SK-N-SH (cell line): Measurements from ENCODE around the gene TTC38. TPM values are rescaled to one million over a fixed set of nuclear protein-coding genes. Genes with fewer than 3 reads are reported as not detected.

Experiments
- CTCF ChIA-PET: fragments of 300-600, 350-600 bp; formaldehyde crosslinking; extraction: SDS; loops from one replicate; lab custom pipeline; 2021; lab: Yijun Ruan, JAX
- POLR2A ChIA-PET: fragments of 350-600 bp; sonication (Branson Sonifier 250); formaldehyde crosslinking; extraction: SDS; loops from one replicate; lab custom pipeline; 2020; ENCODE audit warnings: antibody characterized with exemption, inconsistent platforms; lab: Yijun Ruan, JAX
- DNase-seq: peaks from one replicate; pipeline ENCODE4 v3.0.0; 2012
- H2AFZ ChIP-seq: fragments of 200-600 bp; sonication (generic); 2 replicates; pipeline ENCODE4 v1.8.1; 2016; ENCODE audit warnings: antibody characterized with exemption, mild to moderate bottlenecking, low read depth
- H3F3A ChIP-seq: fragments of 200-600 bp; sonication (generic); replicated peaks from 2 replicates; pipeline ENCODE3; 2016; ENCODE audit warnings: antibody characterized with exemption, mild to moderate bottlenecking; ENCODE audit not compliant: insufficient read depth
- H3K27ac ChIP-seq, 2 experiments: fragments of 200-500 bp in 1 of 2; fragments of 200-600 bp in 1 of 2; sonication (Bioruptor generic) in 1 of 2; sonication (generic), shearing (Covaris generic) in 1 of 2; 2 replicates each; pipeline versions ENCODE4 v1.5.1 to v1.6.1; 2014 to 2016; ENCODE audit warnings: low read depth in 2 of 2, inconsistent platforms in 1 of 2, low read length in 1 of 2, mild to moderate bottlenecking in 1 of 2, mixed read lengths in 1 of 2
- H3K27me3 ChIP-seq: fragments of 200-600 bp; sonication (generic), shearing (Covaris generic); 2 replicates; pipeline ENCODE4 v1.6.1; 2016; ENCODE audit warnings: mixed run types; ENCODE audit not compliant: insufficient read depth
- H3K36me3 ChIP-seq, 2 experiments: fragments of 200-500 bp in 1 of 2; fragments of 200-600 bp in 1 of 2; sonication (Bioruptor generic) in 1 of 2; sonication (generic) in 1 of 2; replicated peaks in 1 of 2; 2 replicates each; pipeline versions ENCODE3 to v1.5.1; 2014 to 2016; ENCODE audit warnings: low read length in 1 of 2, mild to moderate bottlenecking in 1 of 2; ENCODE audit not compliant: insufficient read depth in 2 of 2, control insufficient read depth in 1 of 2
- H3K4me1 ChIP-seq, 2 experiments: fragments of 200-500 bp in 1 of 2; fragments of 200-600 bp in 1 of 2; sonication (Bioruptor generic) in 1 of 2; sonication (generic), shearing (Covaris generic) in 1 of 2; 2 replicates each; pipeline versions ENCODE4 v1.5.1 to v1.6.1; 2014 to 2016; ENCODE audit warnings: low read depth in 1 of 2, low read length in 1 of 2, mixed run types in 1 of 2; ENCODE audit not compliant: insufficient read depth in 2 of 2, control insufficient read depth in 1 of 2
- H3K4me2 ChIP-seq: fragments of 200-600 bp; sonication (generic), shearing (Covaris generic); 2 replicates; pipeline ENCODE4 v1.6.1; 2017; ENCODE audit warnings: mixed run types
- H3K4me3 ChIP-seq, 2 experiments: fragments of 200-500 bp in 1 of 2; fragments of 200-600 bp in 1 of 2; sonication (Bioruptor generic) in 1 of 2; sonication (generic), shearing (Covaris generic) in 1 of 2; 2 replicates each; pipeline versions ENCODE4 v1.5.1 to v1.8.1; 2014 to 2016; ENCODE audit warnings: low read depth in 2 of 2, inconsistent platforms in 1 of 2, low read length in 1 of 2, mild to moderate bottlenecking in 1 of 2, mixed read lengths in 1 of 2, moderate library complexity in 1 of 2
- H3K79me2 ChIP-seq: fragments of 200-600 bp; sonication (generic); 2 replicates; pipeline ENCODE4 v1.8.1; 2017; ENCODE audit warnings: mild to moderate bottlenecking; ENCODE audit not compliant: insufficient read depth
- H3K9ac ChIP-seq: fragments of 200-600 bp; sonication (generic); 2 replicates; pipeline ENCODE4 v1.6.1; 2017; ENCODE audit warnings: mixed run types
- H3K9me2 ChIP-seq: fragments of 200-600 bp; sonication (generic); 2 replicates; pipeline ENCODE4 v1.6.1; 2017; ENCODE audit warnings: mixed run types
- H3K9me3 ChIP-seq: fragments of 200-600 bp; sonication (generic); 2 replicates; pipeline ENCODE4 v1.6.1; 2017; ENCODE audit warnings: mixed run types, mild to moderate bottlenecking, moderate library complexity
- H4K20me1 ChIP-seq: fragments of 200-600 bp; sonication (generic); 2 replicates; pipeline ENCODE4 v1.6.1; 2017; ENCODE audit warnings: mild to moderate bottlenecking, mixed run types; ENCODE audit not compliant: insufficient read depth
- CHD2 ChIP-seq: fragments of 150-350 bp; IDR thresholded peaks from 2 replicates; pipeline ENCODE4 v1.6.1; 2018; ENCODE audit warnings: low read length; ENCODE audit not compliant: partially characterized antibody
- CTCF ChIP-seq: fragments of 200-600 bp; sonication (generic); IDR thresholded peaks from 2 replicates; pipeline ENCODE4 v1.6.1; 2017; ENCODE audit warnings: antibody characterized with exemption, mild to moderate bottlenecking, moderate library complexity
- ELF1 ChIP-seq: IDR thresholded peaks from 2 replicates; pipeline ENCODE4 v1.4.0; 2012
- FOXJ3 ChIP-seq: sonication (generic); formaldehyde crosslinking; IDR thresholded peaks from 2 replicates; pipeline ENCODE4 v1.5.1; 2020; ENCODE audit warnings: mild to moderate bottlenecking, missing genetic modification reagents
- GABPA ChIP-seq: IDR thresholded peaks from 2 replicates; pipeline ENCODE4 v1.4.0; 2012; ENCODE audit warnings: low read depth, mild to moderate bottlenecking
- MAX ChIP-seq: IDR thresholded peaks from 2 replicates; pipeline ENCODE4 v1.4.0; 2012; ENCODE audit warnings: low read depth
- MEF2A ChIP-seq: IDR thresholded peaks from 2 replicates; pipeline ENCODE4 v1.4.0; 2012; ENCODE audit warnings: low read depth, borderline replicate concordance
- NFIC ChIP-seq: IDR thresholded peaks from 2 replicates; pipeline ENCODE4 v1.4.0; 2012; ENCODE audit warnings: borderline replicate concordance
- PBX3 ChIP-seq: IDR thresholded peaks from 2 replicates; pipeline ENCODE4; 2012
- POLR2AphosphoS5 ChIP-seq: IDR thresholded peaks from 2 replicates; pipeline ENCODE4 v1.6.1; 2012; ENCODE audit warnings: low read depth, low read length
- RCOR1 ChIP-seq: fragments of 150-350 bp; IDR thresholded peaks from 2 replicates; pipeline ENCODE4 v1.6.1; 2017; ENCODE audit warnings: antibody characterized with exemption, low read length
- SMC3 ChIP-seq: IDR thresholded peaks from 2 replicates; pipeline ENCODE4 v1.6.1; 2012; ENCODE audit warnings: low read depth, low read length, improper control_type of control experiment
- TAF1 ChIP-seq: IDR thresholded peaks from 2 replicates; pipeline ENCODE4 v1.6.1; 2012; ENCODE audit warnings: low read depth, mild to moderate bottlenecking, low read length, moderate library complexity, borderline replicate concordance
- TCF12 ChIP-seq: IDR thresholded peaks from 2 replicates; pipeline ENCODE4 v1.4.0; 2012
- USF1 ChIP-seq: IDR thresholded peaks from 2 replicates; pipeline ENCODE4 v1.4.0; 2012; ENCODE audit warnings: low read depth, borderline replicate concordance
- USF2 ChIP-seq: fragments of 150-350 bp; IDR thresholded peaks from 2 replicates; pipeline ENCODE4 v1.6.1; 2017; ENCODE audit warnings: antibody characterized with exemption, low read length, low read depth, borderline replicate concordance
- WGBS: methylation state at CpG from one replicate; pipeline ENCODE4 v1.1.6; 2017; ENCODE audit warnings: low lambda C conversion rate; 5-methylcytosine and 5-hydroxymethylcytosine counted together
- polyA plus RNA-seq, 3 experiments: library from polyadenylated mRNA; depleted of rRNA; stranded (reverse); fragments of >200 nt; gene quantifications; 2 replicates each; pipeline ENCODE4 v1.2.3, GENCODE V29; 2012

TTC38 gene
- polyA plus RNA-seq, 1 of the 3 experiments (the other 2 are of a cell fraction): 24.0 TPM

- Histone ChIP-seq H4K20me1 (no peaks in the 10 kb centered on the region), H3K9me3 (no peaks in the 10 kb centered on the region), H3K4me1 (peaks cover 0 to 2% of the 10 kb centered on the region in 2 experiments; a peak in 1 of 4 replicates), H3F3A (no peaks in the 10 kb centered on the region), H3K9me2 (no peaks in the 10 kb centered on the region), H3K4me2 (no peak overlapping the region), H3K36me3 (peaks cover 14 to 16% of the 10 kb centered on the region in 2 experiments), H3K79me2 (no peaks in the 10 kb centered on the region), H3K9ac (no peak overlapping the region), H2AFZ (no peak overlapping the region), H3K4me3 (no peak overlapping the region), H3K27ac (no peak overlapping the region), H3K27me3 (no peaks in the 10 kb centered on the region)
- TF ChIP-seq MEF2A: no peak
- ChIA-PET POLR2A (no interaction called here), CTCF (no interaction called here)
- 88% methylated on average over 5 of the region's 5 CpGs for WGBS
- no peak for DNase-seq
Measured at GRCh38 chr22:46220921-46221320, 46.9 kb upstream of the TTC38 start.

GRCh38 chr22:46224044-46224897, 43.5 kb upstream of the TTC38 start:
- Histone ChIP-seq H3K4me1 (peaks cover 0 to 2% of the 10 kb centered on the region in 2 experiments; a peak in 1 of 4 replicates), H3K27ac (no peak overlapping the region), H3K9me2 (no peaks in the 10 kb centered on the region), H3K79me2 (no peaks in the 10 kb centered on the region), H2AFZ (no peak overlapping the region), H3K9me3 (no peaks in the 10 kb centered on the region), H3K9ac (no peak overlapping the region), H4K20me1 (no peaks in the 10 kb centered on the region), H3F3A (no peaks in the 10 kb centered on the region), H3K27me3 (no peaks in the 10 kb centered on the region), H3K4me3 (no peak overlapping the region), H3K4me2 (no peak overlapping the region), H3K36me3 (peaks cover 10 to 14% of the 10 kb centered on the region in 2 experiments)
- CTCF ChIA-PET: no interaction called here
- POLR2A ChIA-PET: no interaction called here
- no peak for DNase-seq
- 96% methylated on average over 22 of the region's 23 CpGs for WGBS
- TF ChIP-seq CTCF (no peak), NFIC (no peak), POLR2AphosphoS5 (no peak), TAF1 (no peak), SMC3 (no peak), USF1 (no peak), CHD2 (no peak), MEF2A (no peak), TCF12 (no peak), PBX3 (no peak), USF2 (no peak), FOXJ3 (no peak), RCOR1 (no peak), GABPA (no peak), MAX (no peak), ELF1 (no peak)
